ENCODE measurements around the gene LRRC27. TPM values are rescaled to one million over a fixed set of nuclear protein-coding genes. Genes with fewer than 3 reads are reported as not detected.

The LRRC27 gene
- total RNA-seq, 4 donors from 2014 or later = 5.1 to 22.3 (median 18.5) TPM

DNA sequence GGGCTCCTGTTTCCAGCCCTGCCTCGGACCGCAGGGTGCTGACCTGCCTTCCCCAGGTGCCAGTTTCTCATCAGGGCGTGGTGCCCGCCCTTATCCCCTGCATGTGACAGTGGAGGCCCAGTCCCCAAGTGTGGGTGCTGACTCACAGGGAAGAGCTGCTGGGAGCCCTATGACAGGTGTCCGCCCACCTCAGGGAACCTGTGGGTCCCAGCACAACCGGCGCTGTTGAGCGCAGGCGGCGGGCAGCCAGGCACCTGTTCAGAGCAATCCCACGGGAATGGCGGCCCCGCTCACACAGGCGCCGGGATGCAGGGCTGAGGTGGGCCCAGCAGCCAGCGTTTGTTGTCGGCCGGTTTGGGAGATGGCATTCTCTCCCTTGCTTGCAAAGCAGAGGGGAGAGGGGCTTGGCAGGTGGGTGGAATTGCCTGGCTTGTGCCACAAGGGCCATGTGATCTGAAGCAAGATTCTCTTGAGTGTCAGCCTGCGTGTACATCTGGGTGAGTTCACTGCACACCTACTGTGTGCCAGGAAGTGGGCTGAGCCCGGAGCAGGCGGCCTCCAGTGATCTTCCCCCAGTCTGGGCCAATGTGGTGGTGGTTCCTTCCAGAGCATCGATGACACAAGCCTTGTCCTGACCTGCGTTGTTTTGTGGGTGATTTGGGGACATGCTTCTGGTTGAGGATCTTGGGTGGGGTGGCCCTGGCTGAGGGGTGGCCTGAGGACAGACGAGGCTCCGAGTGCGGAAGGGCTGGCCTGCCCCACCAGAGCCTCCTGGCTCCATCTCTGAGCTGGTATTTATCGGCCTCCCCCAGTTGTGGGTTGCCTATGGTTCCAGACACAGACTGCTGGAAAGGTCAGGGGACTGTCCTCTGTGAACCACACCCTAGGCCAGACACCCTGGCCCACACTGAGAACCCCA is 67.4 kb downstream of the LRRC27 start:
- peaks cover 0 to 58% (median 26%) of the 10 kb centered on the region in 4 donors for H3K4me1 ChIP-seq
- H3K36me3 ChIP-seq = no peaks in the 10 kb centered on the region
- no peaks in the 10 kb centered on the region for H3K9me3 ChIP-seq
- H3K4me3 ChIP-seq = no peak overlapping the region
- H3K27me3 ChIP-seq = no peaks in the 10 kb centered on the region
- TF ChIP-seq POLR2A (IDR thresholded peaks at IDR 0.05) (no peak), CTCF (IDR thresholded peaks at IDR 0.05) (no peak)
- peak overlapping the region in 3 of 4 donors; percentile 12 to 95 (median 57) for H3K27ac ChIP-seq
- DNase-seq = peak in 1 of 3 donors; percentile 53

- Histone ChIP-seq H3K36me3 (peaks cover 0 to 6% (median 0%) of the 10 kb centered on the region in 3 donors), H3K9me3 (no peaks in the 10 kb centered on the region), H3K4me1 (peaks cover 0 to 58% (median 23%) of the 10 kb centered on the region in 4 donors), H3K27ac (peak overlapping the region in 3 of 4 donors; percentile 48 to 57 (median 57)), H3K27me3 (no peaks in the 10 kb centered on the region), H3K4me3 (no peak overlapping the region)
- no peak for TF ChIP-seq POLR2A (IDR thresholded peaks at IDR 0.05)
- TF ChIP-seq CTCF (IDR thresholded peaks at IDR 0.05) = no peak
- peak in 1 of 3 donors; percentile 44 for DNase-seq
Observed at GRCh38 chr10:132400041-132400546, 68.1 kb downstream of the LRRC27 start.

GRCh38 chr10:132400547-132401151 is 68.7 kb downstream of the LRRC27 start:
- H3K4me1 ChIP-seq = peaks cover 0 to 53% (median 20%) of the 10 kb centered on the region in 4 donors
- H3K27me3 ChIP-seq = no peaks in the 10 kb centered on the region
- peaks cover 0 to 11% (median 0%) of the 10 kb centered on the region in 3 donors for H3K36me3 ChIP-seq
- no peak for TF ChIP-seq POLR2A (IDR thresholded peaks at IDR 0.05)
- no peak for TF ChIP-seq CTCF (IDR thresholded peaks at IDR 0.05)
- H3K27ac ChIP-seq = peak overlapping the region; percentile 48 to 57 (median 54)
- peak in 1 of 3 donors; percentile 51 for DNase-seq
- no peak overlapping the region for H3K4me3 ChIP-seq
- H3K9me3 ChIP-seq = no peaks in the 10 kb centered on the region

DNA sequence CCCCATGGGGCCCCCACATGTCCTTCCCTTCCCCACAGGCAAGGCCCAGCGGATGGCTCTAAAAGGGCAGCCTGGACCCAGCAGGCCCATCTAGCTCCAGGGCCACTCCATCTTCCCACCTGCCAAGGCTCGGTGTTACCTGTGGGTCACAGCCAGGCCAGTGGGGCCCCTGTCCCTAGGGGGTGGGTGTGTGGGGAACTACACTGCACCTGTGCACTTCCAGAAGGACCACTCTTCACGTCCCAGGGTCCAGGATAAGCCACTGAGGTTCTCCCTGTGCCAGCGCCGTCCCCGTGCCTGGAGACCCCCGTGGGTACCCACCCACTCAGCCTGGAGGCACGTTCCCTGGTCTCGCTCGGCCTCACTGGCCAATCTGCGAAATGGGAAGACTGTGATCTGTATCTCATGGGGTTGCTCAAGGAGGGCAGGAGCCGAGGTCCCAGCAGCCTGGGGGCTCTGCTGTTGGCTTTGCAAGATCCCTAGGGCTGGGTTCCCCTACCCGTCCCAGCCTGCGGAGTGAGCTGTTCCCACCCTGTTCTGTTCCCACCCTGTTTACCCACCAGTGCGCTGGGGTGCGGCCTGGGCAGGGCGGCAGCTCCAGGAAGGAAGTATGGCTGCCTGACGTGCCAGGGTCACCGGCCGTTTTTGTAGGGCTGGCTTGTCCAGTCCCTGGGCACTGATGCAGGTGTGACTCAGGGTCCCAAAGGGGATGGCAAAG is 69.6 kb downstream of the LRRC27 start:
- no peaks in the 10 kb centered on the region for H3K9me3 ChIP-seq
- TF ChIP-seq POLR2A (IDR thresholded peaks at IDR 0.05) = no peak
- no peak for TF ChIP-seq CTCF (IDR thresholded peaks at IDR 0.05)
- no peak overlapping the region for H3K4me3 ChIP-seq
- H3K36me3 ChIP-seq = peaks cover 0 to 20% (median 0%) of the 10 kb centered on the region in 3 donors
- peaks cover 0 to 47% (median 18%) of the 10 kb centered on the region in 4 donors for H3K4me1 ChIP-seq
- peak in 2 of 3 donors; percentile 72 to 82 for DNase-seq
- H3K27me3 ChIP-seq = no peaks in the 10 kb centered on the region
- H3K27ac ChIP-seq = peak overlapping the region; percentile 48 to 57 (median 54)

GRCh38 chr10:132402781-132403241 is 70.8 kb downstream of the LRRC27 start:
- H3K4me1 ChIP-seq = peaks cover 5 to 56% (median 24%) of the 10 kb centered on the region in 4 donors
- peak in 1 of 3 donors; percentile 44 for DNase-seq
- peaks cover 0 to 24% (median 0%) of the 10 kb centered on the region in 3 donors for H3K36me3 ChIP-seq

More at GRCh38 chr10:132402781-132403241, 70.8 kb downstream of the LRRC27 start:
- no peak for TF ChIP-seq POLR2A (IDR thresholded peaks at IDR 0.05)
- TF ChIP-seq CTCF (IDR thresholded peaks at IDR 0.05) = no peak
- Histone ChIP-seq H3K4me3 (no peak overlapping the region), H3K27ac (no peak overlapping the region), H3K9me3 (no peaks in the 10 kb centered on the region), H3K27me3 (no peaks in the 10 kb centered on the region)

Data from Peyer's patch (tissue), 4 donors.